Measurements from ENCODE around the gene KIF3A. TPM values are rescaled to one million over a fixed set of nuclear protein-coding genes. Genes with fewer than 3 reads are reported as not detected.
A peak's percentile ranks its signal among the peaks of the same experiment; 100 is the strongest.

KIF3A gene
- total RNA-seq, 1 donor from 2014 or later = 15.3 TPM

DNA sequence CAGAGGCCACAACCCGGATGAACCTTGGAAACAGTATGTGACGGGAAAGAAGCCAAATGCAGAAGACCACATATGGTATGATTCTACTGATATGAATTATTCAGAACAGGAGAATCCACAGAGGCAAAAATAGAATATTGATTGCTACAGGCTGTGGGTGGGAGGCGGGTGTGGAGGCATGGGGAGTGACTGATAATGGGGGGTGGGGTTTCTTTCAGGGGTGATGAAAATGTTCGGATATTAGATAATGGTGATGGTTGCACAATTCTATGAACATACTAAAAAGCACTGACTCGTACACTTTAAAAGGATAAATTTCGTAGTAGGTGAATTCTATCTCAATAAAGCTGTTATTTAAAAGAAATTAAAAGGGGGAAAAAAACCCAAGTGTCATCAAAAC, 52.9 kb downstream of the KIF3A start:
- Mint-ChIP-seq H3K27me3 (ENCODE audit: unreplicated experiment) (no peaks in the 10 kb centered on the region), H3K27ac (ENCODE audit: unreplicated experiment) (no peak overlapping the region), H3K4me3 (ENCODE audit: unreplicated experiment) (no peak overlapping the region), H3K36me3 (ENCODE audit: unreplicated experiment) (peaks cover 1% of the 10 kb centered on the region), H3K9me3 (ENCODE audit: unreplicated experiment) (no peaks in the 10 kb centered on the region), H3K4me1 (ENCODE audit: unreplicated experiment) (peaks cover 7% of the 10 kb centered on the region)
- no peak for DNase-seq (ENCODE audit: extremely low spot score, unreplicated experiment)
- TF ChIP-seq, protein P1, sequence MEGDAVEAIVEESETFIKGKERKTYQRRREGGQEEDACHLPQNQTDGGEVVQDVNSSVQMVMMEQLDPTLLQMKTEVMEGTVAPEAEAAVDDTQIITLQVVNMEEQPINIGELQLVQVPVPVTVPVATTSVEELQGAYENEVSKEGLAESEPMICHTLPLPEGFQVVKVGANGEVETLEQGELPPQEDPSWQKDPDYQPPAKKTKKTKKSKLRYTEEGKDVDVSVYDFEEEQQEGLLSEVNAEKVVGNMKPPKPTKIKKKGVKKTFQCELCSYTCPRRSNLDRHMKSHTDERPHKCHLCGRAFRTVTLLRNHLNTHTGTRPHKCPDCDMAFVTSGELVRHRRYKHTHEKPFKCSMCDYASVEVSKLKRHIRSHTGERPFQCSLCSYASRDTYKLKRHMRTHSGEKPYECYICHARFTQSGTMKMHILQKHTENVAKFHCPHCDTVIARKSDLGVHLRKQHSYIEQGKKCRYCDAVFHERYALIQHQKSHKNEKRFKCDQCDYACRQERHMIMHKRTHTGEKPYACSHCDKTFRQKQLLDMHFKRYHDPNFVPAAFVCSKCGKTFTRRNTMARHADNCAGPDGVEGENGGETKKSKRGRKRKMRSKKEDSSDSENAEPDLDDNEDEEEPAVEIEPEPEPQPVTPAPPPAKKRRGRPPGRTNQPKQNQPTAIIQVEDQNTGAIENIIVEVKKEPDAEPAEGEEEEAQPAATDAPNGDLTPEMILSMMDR (IDR thresholded peaks at IDR 0.05) = no peak

DNA sequence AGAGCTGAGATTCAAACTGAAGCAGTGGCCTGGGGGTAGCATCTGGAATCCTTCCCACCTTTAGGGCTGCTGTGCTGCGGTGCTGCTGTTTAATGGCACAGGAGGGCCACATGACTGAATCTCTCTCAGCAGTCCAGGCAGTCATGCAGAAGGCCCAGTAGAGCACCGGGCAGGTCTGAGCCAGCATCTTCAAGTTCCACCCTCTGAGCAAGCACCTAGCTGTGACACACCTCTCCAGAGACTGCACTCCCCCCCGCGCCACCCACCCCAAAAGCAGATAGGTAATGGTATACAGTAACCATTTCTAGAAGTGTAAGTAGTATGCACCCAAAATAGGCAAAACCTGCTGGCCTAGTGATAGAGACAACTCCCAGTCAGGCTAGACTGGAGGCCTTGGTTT, 55.4 kb downstream of the KIF3A start:
- H3K27me3 Mint-ChIP-seq (ENCODE audit: unreplicated experiment) = no peaks in the 10 kb centered on the region
- H3K36me3 Mint-ChIP-seq (ENCODE audit: unreplicated experiment) = peaks cover 1% of the 10 kb centered on the region
- no peak overlapping the region for H3K4me3 Mint-ChIP-seq (ENCODE audit: unreplicated experiment)
- no peak overlapping the region for H3K27ac Mint-ChIP-seq (ENCODE audit: unreplicated experiment)
- peak; percentile 66 for DNase-seq (ENCODE audit: extremely low spot score, unreplicated experiment)
- peaks cover 21% of the 10 kb centered on the region for H3K4me1 Mint-ChIP-seq (ENCODE audit: unreplicated experiment)
- TF ChIP-seq, protein P1 (IDR thresholded peaks at IDR 0.05) = no peak
- H3K9me3 Mint-ChIP-seq (ENCODE audit: unreplicated experiment) = no peaks in the 10 kb centered on the region

DNA sequence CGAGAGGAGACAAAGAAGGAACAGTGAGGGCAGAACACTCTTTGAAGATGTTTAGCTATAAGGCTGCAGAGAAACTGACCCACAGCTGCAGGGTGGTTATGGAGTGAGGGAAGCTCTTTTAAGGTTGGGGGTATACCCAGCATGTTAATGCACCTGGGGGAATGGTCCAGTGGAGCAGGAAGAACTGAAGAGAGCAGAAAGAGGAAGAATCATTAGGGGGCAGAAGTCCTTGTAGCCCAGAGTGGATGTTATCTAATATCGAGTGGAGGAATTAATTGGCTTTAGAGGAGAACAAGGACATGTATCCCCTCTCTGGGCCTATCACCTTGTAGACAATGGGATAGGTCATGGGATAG, 55.9 kb downstream of the KIF3A start:
- TF ChIP-seq, protein P1 (IDR thresholded peaks at IDR 0.05) = no peak
- Mint-ChIP-seq H3K4me1 (ENCODE audit: unreplicated experiment) (peaks cover 24% of the 10 kb centered on the region), H3K4me3 (ENCODE audit: unreplicated experiment) (no peak overlapping the region), H3K9me3 (ENCODE audit: unreplicated experiment) (no peaks in the 10 kb centered on the region), H3K27me3 (ENCODE audit: unreplicated experiment) (no peaks in the 10 kb centered on the region), H3K27ac (ENCODE audit: unreplicated experiment) (no peak overlapping the region), H3K36me3 (ENCODE audit: unreplicated experiment) (peaks cover 1% of the 10 kb centered on the region)
- no peak for DNase-seq (ENCODE audit: extremely low spot score, unreplicated experiment)

DNA sequence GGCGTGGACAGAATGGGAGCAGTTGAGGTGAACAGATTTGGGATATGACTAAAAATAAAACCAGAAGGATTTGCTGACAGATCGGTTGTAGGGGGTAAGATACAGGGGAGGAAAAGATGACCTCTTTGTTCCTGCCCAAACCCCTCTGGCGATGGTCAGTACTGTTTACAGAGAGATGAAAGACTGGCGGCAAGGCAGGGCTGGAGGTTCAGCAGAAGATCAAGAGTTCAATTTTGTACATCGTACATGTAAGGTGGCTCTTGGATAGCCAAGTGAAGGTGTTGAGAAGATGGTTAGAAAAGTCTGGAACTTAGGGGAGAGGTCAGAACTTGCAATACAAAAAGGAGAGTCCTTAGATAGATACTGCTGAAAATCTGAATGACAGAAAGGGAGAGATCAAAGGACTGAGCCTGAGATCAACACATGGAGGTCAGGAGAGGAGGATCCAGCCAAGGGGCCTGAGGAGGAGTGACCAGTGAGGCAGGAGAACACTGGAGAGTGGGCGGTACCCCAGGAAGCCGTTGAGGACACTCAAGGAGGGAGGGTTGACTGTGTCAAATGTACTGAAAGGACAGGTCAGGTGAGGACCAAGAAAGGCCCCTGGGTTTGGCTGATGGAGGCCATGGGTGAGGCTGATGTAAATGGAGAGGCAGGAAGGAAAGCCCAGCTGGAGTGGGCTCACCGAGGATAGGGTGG, 56.4 kb downstream of the KIF3A start:
- DNase-seq (ENCODE audit: extremely low spot score, unreplicated experiment) = peak; percentile 65
- Mint-ChIP-seq H3K9me3 (ENCODE audit: unreplicated experiment) (no peaks in the 10 kb centered on the region), H3K4me3 (ENCODE audit: unreplicated experiment) (no peak overlapping the region), H3K27me3 (ENCODE audit: unreplicated experiment) (no peaks in the 10 kb centered on the region), H3K27ac (ENCODE audit: unreplicated experiment) (no peak overlapping the region), H3K4me1 (ENCODE audit: unreplicated experiment) (peaks cover 24% of the 10 kb centered on the region), H3K36me3 (ENCODE audit: unreplicated experiment) (peaks cover 1% of the 10 kb centered on the region)
- TF ChIP-seq, protein P1 (IDR thresholded peaks at IDR 0.05) = no peak

DNA sequence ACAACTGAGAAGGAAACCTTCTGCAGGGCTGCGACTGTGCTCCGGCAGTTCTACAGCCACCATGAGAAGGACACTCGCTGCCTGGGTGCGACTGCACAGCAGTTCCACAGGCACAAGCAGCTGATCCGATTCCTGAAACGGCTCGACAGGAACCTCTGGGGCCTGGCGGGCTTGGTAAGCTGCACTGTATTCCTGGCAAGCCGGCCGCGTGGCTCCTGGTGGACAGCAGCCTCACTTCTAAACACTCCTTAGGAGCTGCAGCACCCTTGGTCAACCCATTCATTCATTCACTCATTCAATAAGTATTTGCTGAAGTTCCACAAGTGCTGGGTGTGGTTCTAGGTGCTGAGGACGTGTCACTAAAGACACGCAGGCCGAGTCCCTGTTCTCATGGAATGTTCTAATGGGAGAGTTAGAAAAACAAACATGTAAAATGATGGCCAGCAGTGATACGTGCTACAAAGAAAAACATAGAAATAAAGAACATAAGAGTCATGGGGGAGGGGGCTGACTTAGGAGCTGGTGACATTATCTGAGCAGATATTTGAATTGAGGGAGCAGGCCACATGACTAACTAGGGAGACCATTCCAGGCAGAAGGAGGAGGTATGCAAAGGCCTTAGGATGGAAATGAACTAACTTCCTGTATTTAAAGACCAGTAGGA, 57.5 kb downstream of the KIF3A start:
- peaks cover 29% of the 10 kb centered on the region for H3K4me1 Mint-ChIP-seq (ENCODE audit: unreplicated experiment)
- H3K36me3 Mint-ChIP-seq (ENCODE audit: unreplicated experiment) = no peaks in the 10 kb centered on the region
- no peaks in the 10 kb centered on the region for H3K27me3 Mint-ChIP-seq (ENCODE audit: unreplicated experiment)
- TF ChIP-seq, protein P1 (IDR thresholded peaks at IDR 0.05) = no peak
- peak; percentile 64 for DNase-seq (ENCODE audit: extremely low spot score, unreplicated experiment)
- H3K9me3 Mint-ChIP-seq (ENCODE audit: unreplicated experiment) = no peaks in the 10 kb centered on the region
- H3K27ac Mint-ChIP-seq (ENCODE audit: unreplicated experiment) = no peak overlapping the region
- no peak overlapping the region for H3K4me3 Mint-ChIP-seq (ENCODE audit: unreplicated experiment)

All from osteocyte (in vitro differentiated cells).